Astrocyte (in vitro differentiated cells and primary cell): ENCODE results near the gene LONRF3.

Source experiments
- CTCF ChIP-seq: IDR thresholded peaks from 2 replicates; pipeline ENCODE4 v1.5.1; 2011; ENCODE audit warnings: low read depth, mild to moderate bottlenecking, inconsistent platforms, low read length, moderate library complexity; ENCODE audit not compliant: insufficient read depth
- EZH2 ChIP-seq: IDR thresholded peaks from 2 replicates; pipeline ENCODE4 v1.6.1; 2012; ENCODE audit warnings: mild to moderate bottlenecking, low read length, inconsistent platforms; ENCODE audit not compliant: insufficient read depth

GRCh38 chrX:119009071-119009470, 34.7 kb downstream of the LONRF3 start:
- TF ChIP-seq CTCF (no peak), EZH2 (no peak)
